DND-41 (cell line): ENCODE measurements around the gene RHOD.

Source experiments
- ATAC-seq: fragments of 200-7000 bp; cut with Tn5 transposase; 3 replicates; pipeline ENCODE4 v1.9.1; 2021; ENCODE audit warnings: low read depth; ENCODE audit not compliant: insufficient read depth
- DNase-seq: peaks from one replicate; pipeline ENCODE4 v3.0.0-alpha.2; 2020
- H2AFZ ChIP-seq: 2 replicates; pipeline ENCODE4 v1.6.0; 2012; ENCODE audit warnings: low read depth, low read length
- H3K27ac ChIP-seq: 2 replicates; pipeline ENCODE4 v1.5.1; 2012; ENCODE audit warnings: low read length, inconsistent platforms
- H3K27me3 ChIP-seq: fragments of 200-600 bp; sonication (generic); 2 replicates; pipeline ENCODE4 v1.6.0; 2012; ENCODE audit warnings: low read length, mild to moderate bottlenecking, inconsistent platforms; ENCODE audit not compliant: insufficient read depth, poor library complexity
- H3K36me3 ChIP-seq: 2 replicates; pipeline ENCODE4 v1.5.1; 2012; ENCODE audit warnings: low read length, inconsistent platforms; ENCODE audit not compliant: insufficient read depth
- H3K4me1 ChIP-seq: 2 replicates; pipeline ENCODE4 v1.5.1; 2012; ENCODE audit warnings: mild to moderate bottlenecking, low read length; ENCODE audit not compliant: insufficient read depth
- H3K4me2 ChIP-seq: 2 replicates; pipeline ENCODE4 v1.6.0; 2012; ENCODE audit warnings: mild to moderate bottlenecking, moderate library complexity, low read length, inconsistent platforms; ENCODE audit not compliant: insufficient read depth
- H3K4me3 ChIP-seq, 2 experiments: fragments of 200-600 bp in 1 of 2; shearing (Covaris generic) in 1 of 2; 2 replicates each; pipeline ENCODE4 v1.5.1; 2012 to 2016; ENCODE audit warnings: inconsistent platforms in 2 of 2, low read length in 2 of 2, mild to moderate bottlenecking in 2 of 2, low read depth in 1 of 2, moderate library complexity in 1 of 2
- H3K79me2 ChIP-seq: 2 replicates; pipeline ENCODE4 v1.6.0; 2012; ENCODE audit warnings: low read length, inconsistent platforms; ENCODE audit not compliant: insufficient read depth
- H3K9ac ChIP-seq: 2 replicates; pipeline ENCODE4 v1.6.0; 2012; ENCODE audit warnings: low read depth, mild to moderate bottlenecking, inconsistent platforms, low read length, moderate library complexity
- H3K9me3 ChIP-seq: 2 replicates; pipeline ENCODE4 v1.5.1; 2012; ENCODE audit warnings: low read length, moderate library complexity, mild to moderate bottlenecking, inconsistent platforms; ENCODE audit not compliant: insufficient read depth, severe bottlenecking
- H4K20me1 ChIP-seq: 2 replicates; pipeline ENCODE4 v1.6.0; 2012; ENCODE audit warnings: low read length; ENCODE audit not compliant: insufficient read depth
- EZH2 ChIP-seq: IDR thresholded peaks from 3 replicates; pipeline ENCODE4 v1.6.1; 2012; ENCODE audit warnings: borderline replicate concordance, low read depth, mild to moderate bottlenecking, moderate library complexity, low read length, inconsistent platforms; ENCODE audit not compliant: severe bottlenecking
- TF ChIP-seq, protein P1 (sequence below): IDR thresholded peaks from 2 replicates; pipeline ENCODE4 v1.5.1; 2012; ENCODE audit warnings: borderline replicate concordance, low read length, moderate library complexity, mild to moderate bottlenecking; ENCODE audit not compliant: poor library complexity, severe bottlenecking; ENCODE audit errors: extremely low read depth

Gene RHOD

DNA sequence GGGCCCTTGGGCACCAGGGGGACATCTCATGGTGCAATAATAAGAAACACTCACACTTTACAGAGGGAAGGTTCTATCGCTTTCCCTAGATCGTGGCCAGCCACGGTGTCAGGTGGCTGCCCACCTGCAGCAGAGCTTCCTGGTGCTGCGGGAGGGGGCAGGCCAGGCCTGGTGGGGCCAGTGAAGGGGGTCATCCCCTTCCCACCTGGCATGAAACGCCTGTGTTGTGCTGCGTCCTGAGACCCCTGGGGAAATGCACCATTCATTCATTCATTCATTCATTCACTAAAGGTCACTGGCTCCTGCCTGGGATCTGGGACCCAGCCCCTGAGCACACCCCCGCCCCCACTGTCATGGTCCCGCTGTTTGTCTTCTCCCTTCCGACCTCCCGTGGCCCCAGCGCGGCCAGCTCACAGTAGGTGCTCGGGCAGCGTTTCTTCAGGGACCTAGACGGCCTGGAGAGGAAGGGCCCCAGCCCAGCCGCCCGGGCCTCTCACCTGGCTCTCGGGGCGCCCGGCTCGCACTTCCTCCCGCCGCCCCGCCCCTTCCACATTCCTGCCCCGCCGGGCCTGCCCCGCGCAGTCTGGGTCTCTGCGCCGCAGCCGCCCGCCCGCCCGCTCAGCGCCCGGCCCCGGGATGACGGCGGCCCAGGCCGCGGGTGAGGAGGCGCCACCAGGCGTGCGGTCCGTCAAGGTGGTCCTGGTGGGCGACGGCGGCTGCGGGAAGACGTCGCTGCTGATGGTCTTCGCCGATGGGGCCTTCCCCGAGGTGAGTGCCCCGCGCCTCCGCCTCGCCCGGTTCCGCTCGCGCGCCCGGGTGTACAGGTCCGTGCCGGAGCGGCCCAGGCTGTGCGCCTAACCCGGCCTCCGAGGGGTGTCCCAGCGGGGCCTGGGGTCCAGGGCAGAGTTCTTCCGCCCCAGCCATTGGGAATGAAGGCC is at the start of gene RHOD:
Gene RHOD, plus strand, starts transcription at position 581 of the 938 bp plus-strand sequence. Its CDS starts 56 bp downstream, at position 637.
- H4K20me1 ChIP-seq: no peaks in the 10 kb centered on the region
- ATAC-seq: no peak
- H3K4me3 ChIP-seq: no peak within 1 kb of the TSS
- no peak within 1 kb of the TSS for H2AFZ ChIP-seq
- H3K4me2 ChIP-seq: no peak within 1 kb of the TSS
- H3K27me3 ChIP-seq: no peaks in the 10 kb centered on the region
- no peaks in the 10 kb centered on the region for H3K36me3 ChIP-seq
- H3K9me3 ChIP-seq: no peaks in the 10 kb centered on the region
- H3K79me2 ChIP-seq: no peaks in the 10 kb centered on the region
- H3K27ac ChIP-seq: no peak within 1 kb of the TSS
- no peak within 1 kb of the TSS for H3K9ac ChIP-seq
- TF ChIP-seq, protein P1, sequence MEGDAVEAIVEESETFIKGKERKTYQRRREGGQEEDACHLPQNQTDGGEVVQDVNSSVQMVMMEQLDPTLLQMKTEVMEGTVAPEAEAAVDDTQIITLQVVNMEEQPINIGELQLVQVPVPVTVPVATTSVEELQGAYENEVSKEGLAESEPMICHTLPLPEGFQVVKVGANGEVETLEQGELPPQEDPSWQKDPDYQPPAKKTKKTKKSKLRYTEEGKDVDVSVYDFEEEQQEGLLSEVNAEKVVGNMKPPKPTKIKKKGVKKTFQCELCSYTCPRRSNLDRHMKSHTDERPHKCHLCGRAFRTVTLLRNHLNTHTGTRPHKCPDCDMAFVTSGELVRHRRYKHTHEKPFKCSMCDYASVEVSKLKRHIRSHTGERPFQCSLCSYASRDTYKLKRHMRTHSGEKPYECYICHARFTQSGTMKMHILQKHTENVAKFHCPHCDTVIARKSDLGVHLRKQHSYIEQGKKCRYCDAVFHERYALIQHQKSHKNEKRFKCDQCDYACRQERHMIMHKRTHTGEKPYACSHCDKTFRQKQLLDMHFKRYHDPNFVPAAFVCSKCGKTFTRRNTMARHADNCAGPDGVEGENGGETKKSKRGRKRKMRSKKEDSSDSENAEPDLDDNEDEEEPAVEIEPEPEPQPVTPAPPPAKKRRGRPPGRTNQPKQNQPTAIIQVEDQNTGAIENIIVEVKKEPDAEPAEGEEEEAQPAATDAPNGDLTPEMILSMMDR: no peak
- TF ChIP-seq EZH2: no peak
- DNase-seq: no peak
- H3K4me1 ChIP-seq: no peaks in the 10 kb centered on the region

- no peak for DNase-seq
- H3K27ac ChIP-seq: no peak overlapping the region
- ATAC-seq: no peak
- no peaks in the 10 kb centered on the region for H3K36me3 ChIP-seq
- TF ChIP-seq, protein P1: no peak
- TF ChIP-seq EZH2: no peak
- H3K79me2 ChIP-seq: no peaks in the 10 kb centered on the region
- H4K20me1 ChIP-seq: no peaks in the 10 kb centered on the region
- H3K27me3 ChIP-seq: no peaks in the 10 kb centered on the region
- no peak overlapping the region for H3K4me2 ChIP-seq
- H3K9me3 ChIP-seq: no peaks in the 10 kb centered on the region
- H2AFZ ChIP-seq: 0 out of 2 replicates have a peak overlapping the region, but pooled peaks have one; percentile 48
- H3K4me1 ChIP-seq: no peaks in the 10 kb centered on the region
- no peak overlapping the region for H3K9ac ChIP-seq
- no peak overlapping the region for H3K4me3 ChIP-seq
Observed at GRCh38 chr11:67007126-67007525, 49.5 kb upstream of the RHOD start.

DNA sequence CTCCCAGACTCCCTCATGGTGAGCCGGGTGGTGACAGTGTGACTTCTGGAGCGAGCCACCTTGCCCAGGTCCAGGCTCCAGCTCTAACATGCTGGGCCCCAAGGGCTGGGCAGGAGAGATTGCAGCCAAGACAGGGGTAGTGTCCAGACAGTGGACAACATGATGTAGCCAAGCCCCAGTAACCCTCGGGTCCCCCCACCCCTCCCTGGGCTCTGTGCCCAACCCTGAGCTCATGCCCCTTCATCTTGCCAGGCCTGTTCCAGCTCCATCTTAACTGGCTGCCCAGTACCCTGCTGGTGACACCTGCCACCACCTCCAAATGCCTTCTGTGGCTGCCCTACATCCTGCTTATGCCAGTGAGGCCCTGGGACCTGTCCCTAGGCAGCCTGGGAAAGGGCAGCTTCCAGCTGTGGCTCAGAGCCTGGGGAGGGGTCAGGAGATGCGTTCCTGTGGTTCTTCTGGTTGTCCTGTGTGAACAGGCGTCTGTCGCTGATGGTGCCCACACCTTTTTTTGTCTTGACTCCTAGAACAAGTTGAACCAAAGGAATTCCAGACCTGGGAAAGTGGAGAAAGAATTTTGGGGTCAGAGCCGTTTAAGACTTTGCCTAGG is 46.2 kb upstream of the RHOD start:
- Histone ChIP-seq H3K27ac (no peak overlapping the region), H4K20me1 (no peaks in the 10 kb centered on the region), H3K4me2 (no peak overlapping the region), H3K36me3 (no peaks in the 10 kb centered on the region), H2AFZ (no peak overlapping the region), H3K4me1 (no peaks in the 10 kb centered on the region), H3K9ac (no peak overlapping the region), H3K79me2 (no peaks in the 10 kb centered on the region), H3K9me3 (no peaks in the 10 kb centered on the region), H3K27me3 (no peaks in the 10 kb centered on the region), H3K4me3 (no peak overlapping the region)
- ATAC-seq: 0 out of 3 replicates have a peak, but pooled peaks have one; percentile 29
- no peak for TF ChIP-seq EZH2
- TF ChIP-seq, protein P1: no peak
- DNase-seq: no peak
